ENCODE data around the gene P3H4. TPM values are rescaled to one million over a fixed set of nuclear protein-coding genes. Genes with fewer than 3 reads are reported as not detected.
"Not testable (repeated sequence)": the region's sequence is repeated elsewhere in the genome, so short reads cannot be mapped to it uniquely, and the experiment has no call there.

The P3H4 gene
- total RNA-seq, 2 donors from 2014 or later: 0.64 to 0.89 TPM

GRCh38 chr17:41829961-41830360, 18.2 kb upstream of the P3H4 start:
- H3K4me1 Mint-ChIP-seq; ATAC-seq (replicated peaks); H3K27me3 Mint-ChIP-seq; H3K4me3 Mint-ChIP-seq; H3K27ac Mint-ChIP-seq; H3K9me3 Mint-ChIP-seq: not testable (repeated sequence)
- H3K36me3 Mint-ChIP-seq (ENCODE audit: low read depth): peaks cover 84% of the 10 kb centered on the region

DNA sequence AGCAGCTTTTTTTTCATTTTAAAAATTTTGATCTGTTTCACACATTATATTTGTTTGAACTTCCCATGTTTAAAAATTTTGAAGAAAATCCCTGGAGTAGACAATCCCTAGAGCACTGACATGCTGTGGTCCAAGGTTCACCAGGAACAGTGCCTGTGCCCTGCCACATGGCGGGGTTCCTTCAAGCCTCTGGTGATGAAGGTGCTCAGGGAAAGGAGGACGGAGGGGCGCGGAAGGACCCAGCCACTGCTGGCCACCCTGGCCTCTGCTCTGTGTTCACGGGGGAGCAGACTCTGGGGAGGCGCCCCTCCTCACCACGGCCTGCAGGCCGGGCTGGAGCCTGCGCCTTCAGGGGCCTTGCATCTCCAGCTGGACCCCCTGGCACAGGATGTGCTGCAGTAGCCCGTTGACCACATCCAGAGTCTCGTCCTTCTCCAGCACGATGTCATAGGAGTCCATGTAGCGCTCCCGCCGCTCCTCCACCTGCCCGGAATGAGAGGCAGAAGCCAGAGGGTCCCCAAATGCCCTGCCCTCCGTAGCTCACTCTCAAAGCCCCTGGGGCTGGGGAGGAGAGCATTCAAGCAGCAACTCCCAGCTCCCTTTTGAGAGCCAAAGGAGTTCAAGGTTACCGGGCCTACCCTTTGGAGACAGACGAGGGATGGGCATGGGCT, 13.6 kb upstream of the P3H4 start:
- peaks cover 50% of the 10 kb centered on the region for H3K36me3 Mint-ChIP-seq (ENCODE audit: low read depth)
- H3K4me3 Mint-ChIP-seq: no peak overlapping the region
- no peak overlapping the region for H3K27ac Mint-ChIP-seq
- H3K4me1 Mint-ChIP-seq: no peaks in the 10 kb centered on the region
- no peaks in the 10 kb centered on the region for H3K9me3 Mint-ChIP-seq
- ATAC-seq (replicated peaks): no peak
- H3K27me3 Mint-ChIP-seq: no peaks in the 10 kb centered on the region

DNA sequence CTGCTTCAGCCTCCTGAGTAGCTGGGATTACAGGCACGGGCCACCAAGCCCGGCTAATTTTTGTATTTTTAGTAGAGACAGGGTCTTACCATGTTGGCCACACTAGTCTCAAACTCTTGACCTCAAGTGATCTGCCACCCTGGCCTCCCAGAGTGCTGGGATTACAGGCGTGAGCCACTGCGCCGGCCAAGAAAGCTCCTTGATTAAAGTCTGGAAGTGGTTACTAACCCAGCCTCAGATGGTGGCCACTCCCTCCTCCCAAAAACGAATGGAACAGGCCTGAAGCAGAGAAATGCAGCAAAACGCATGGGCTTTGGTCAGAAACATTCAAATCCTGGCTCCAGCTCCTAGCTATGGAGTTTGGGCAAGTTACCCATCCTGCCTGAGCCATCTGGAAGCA, 12.3 kb upstream of the P3H4 start:
- Mint-ChIP-seq H3K4me1 (no peaks in the 10 kb centered on the region), H3K9me3 (no peaks in the 10 kb centered on the region), H3K27ac (no peak overlapping the region), H3K36me3 (ENCODE audit: low read depth) (peaks cover 38% of the 10 kb centered on the region), H3K4me3 (no peak overlapping the region), H3K27me3 (no peaks in the 10 kb centered on the region)
- ATAC-seq (replicated peaks): no peak

DNA sequence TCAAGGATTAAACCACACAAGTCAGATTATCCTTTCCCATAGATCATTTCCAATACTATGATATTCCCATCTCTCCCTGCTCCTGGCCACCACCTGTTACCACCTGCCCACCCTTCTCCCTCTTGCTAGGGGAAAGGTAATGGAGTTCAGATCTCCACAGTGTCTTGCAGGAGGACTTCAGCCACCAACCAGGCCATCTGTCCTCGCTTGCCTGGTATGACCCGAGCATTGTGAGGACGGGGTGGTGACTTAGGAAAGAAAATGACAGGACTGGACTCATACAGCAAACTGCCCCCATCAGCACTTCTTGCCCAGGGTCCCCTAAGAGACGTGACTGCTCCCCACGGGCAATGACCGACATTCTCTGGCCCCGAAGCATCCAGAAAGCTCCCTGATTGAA, 11.8 kb upstream of the P3H4 start:
- no peaks in the 10 kb centered on the region for H3K9me3 Mint-ChIP-seq
- no peaks in the 10 kb centered on the region for H3K4me1 Mint-ChIP-seq
- no peak for ATAC-seq (replicated peaks)
- no peaks in the 10 kb centered on the region for H3K27me3 Mint-ChIP-seq
- H3K4me3 Mint-ChIP-seq: no peak overlapping the region
- H3K36me3 Mint-ChIP-seq (ENCODE audit: low read depth): peaks cover 34% of the 10 kb centered on the region
- H3K27ac Mint-ChIP-seq: no peak overlapping the region

DNA sequence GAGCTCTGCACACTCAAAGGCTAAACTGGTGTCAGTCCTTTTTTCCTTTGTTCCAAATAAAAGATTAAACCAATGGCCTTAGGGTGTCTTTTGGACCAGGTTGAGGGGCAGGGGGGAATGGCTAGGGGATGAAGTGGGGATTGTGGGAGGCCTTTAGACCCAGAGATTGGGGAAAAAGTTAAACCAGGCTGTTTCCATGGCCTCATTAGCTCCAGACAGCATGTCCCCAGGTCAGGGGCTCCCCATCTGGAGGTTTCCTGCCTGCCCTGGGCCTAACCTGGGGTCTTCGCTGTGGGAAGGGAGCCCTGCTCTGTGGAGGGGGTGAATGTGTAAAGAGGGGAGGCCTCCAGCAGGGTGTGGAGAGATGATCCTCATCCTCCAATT, 11.4 kb upstream of the P3H4 start:
- Mint-ChIP-seq H3K27ac (no peak overlapping the region), H3K27me3 (no peaks in the 10 kb centered on the region), H3K9me3 (no peaks in the 10 kb centered on the region), H3K4me1 (no peaks in the 10 kb centered on the region), H3K36me3 (ENCODE audit: low read depth) (peaks cover 32% of the 10 kb centered on the region), H3K4me3 (no peak overlapping the region)
- no peak for ATAC-seq (replicated peaks)

DNA sequence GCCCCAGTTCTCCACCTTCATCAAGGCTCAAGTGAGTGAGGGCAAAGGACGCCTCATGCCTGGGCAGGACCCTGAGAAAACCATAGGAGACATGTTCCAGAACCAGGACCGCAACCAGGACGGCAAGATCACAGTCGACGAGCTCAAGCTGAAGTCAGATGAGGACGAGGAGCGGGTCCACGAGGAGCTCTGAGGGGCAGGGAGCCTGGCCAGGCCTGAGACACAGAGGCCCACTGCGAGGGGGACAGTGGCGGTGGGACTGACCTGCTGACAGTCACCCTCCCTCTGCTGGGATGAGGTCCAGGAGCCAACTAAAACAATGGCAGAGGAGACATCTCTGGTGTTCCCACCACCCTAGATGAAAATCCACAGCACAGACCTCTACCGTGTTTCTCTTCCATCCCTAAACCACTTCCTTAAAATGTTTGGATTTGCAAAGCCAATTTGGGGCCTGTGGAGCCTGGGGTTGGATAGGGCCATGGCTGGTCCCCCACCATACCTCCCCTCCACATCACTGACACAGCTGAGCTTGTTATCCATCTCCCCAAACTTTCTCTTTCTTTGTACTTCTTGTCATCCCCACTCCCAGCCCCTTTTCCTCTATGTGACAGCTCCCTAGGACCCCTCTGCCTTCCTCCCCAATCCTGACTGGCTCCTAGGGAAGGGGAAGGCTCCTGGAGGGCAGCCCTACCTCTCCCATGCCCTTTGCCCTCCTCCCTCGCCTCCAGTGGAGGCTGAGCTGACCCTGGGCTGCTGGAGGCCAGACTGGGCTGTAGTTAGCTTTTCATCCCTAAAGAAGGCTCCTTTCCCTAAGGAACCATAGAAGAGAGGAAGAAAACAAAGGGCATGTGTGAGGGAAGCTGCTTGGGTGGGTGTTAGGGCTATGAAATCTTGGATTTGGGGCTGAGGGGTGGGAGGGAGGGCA, 10.7 kb upstream of the P3H4 start:
- H3K27me3 Mint-ChIP-seq: no peaks in the 10 kb centered on the region
- H3K27ac Mint-ChIP-seq: no peak overlapping the region
- no peak overlapping the region for H3K4me3 Mint-ChIP-seq
- H3K36me3 Mint-ChIP-seq (ENCODE audit: low read depth): peaks cover 25% of the 10 kb centered on the region
- no peaks in the 10 kb centered on the region for H3K4me1 Mint-ChIP-seq
- ATAC-seq (replicated peaks): no peak
- no peaks in the 10 kb centered on the region for H3K9me3 Mint-ChIP-seq

- Mint-ChIP-seq H3K36me3 (ENCODE audit: low read depth) (peaks cover 22% of the 10 kb centered on the region), H3K4me1 (no peaks in the 10 kb centered on the region), H3K9me3 (no peaks in the 10 kb centered on the region), H3K27me3 (no peaks in the 10 kb centered on the region), H3K4me3 (no peak overlapping the region), H3K27ac (no peak overlapping the region)
- no peak for ATAC-seq (replicated peaks)
Measured at GRCh38 chr17:41821776-41822175, 10.0 kb upstream of the P3H4 start.

DNA sequence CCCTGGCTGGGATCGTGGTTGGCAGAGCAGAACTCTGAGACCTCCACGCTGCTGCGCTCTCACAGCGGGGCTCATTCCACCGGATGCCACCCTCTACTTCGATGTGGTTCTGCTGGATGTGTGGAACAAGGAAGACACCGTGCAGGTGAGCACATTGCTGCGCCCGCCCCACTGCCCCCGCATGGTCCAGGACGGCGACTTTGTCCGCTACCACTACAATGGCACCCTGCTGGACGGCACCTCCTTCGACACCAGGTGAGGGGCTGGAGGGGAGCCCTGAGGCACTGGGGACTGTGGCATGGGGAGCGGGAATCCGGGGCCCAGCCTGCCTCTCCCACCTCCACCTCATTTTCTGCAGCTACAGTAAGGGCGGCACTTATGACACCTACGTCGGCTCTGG, 6.3 kb upstream of the P3H4 start:
- Mint-ChIP-seq H3K27me3 (no peaks in the 10 kb centered on the region), H3K4me3 (no peak overlapping the region), H3K36me3 (ENCODE audit: low read depth) (no peaks in the 10 kb centered on the region), H3K9me3 (no peaks in the 10 kb centered on the region), H3K4me1 (no peaks in the 10 kb centered on the region), H3K27ac (no peak overlapping the region)
- ATAC-seq (replicated peaks): no peak

DNA sequence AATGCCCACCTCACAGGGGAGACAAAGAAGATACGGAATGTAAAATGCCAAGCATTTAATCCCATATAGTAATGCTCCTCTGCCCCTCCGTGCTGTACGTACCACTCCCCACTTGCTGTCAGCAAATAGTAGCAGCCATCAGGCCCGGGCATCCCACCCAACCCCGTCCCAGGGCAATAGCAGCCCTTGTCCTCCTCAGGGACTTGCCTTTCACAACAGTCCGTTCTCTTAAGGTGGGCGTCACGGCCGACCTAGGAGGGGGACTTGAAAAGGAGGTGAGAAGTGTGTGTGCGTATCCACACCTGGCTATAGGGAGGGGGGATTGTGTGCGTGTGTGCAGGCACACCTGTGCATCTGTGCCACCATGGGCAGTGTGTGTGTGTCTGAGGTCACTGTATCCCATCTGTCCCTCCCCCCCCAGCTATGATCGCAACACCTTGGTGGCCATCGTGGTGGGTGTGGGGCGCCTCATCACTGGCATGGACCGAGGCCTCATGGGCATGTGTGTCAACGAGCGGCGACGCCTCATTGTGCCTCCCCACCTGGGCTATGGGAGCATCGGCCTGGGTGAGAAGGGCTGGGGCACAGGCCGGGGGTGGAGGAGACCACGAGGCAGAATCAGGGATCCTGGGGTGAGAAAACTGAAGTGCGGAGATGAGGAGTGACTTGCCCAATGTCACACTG, 5.0 kb upstream of the P3H4 start:
- H3K4me1 Mint-ChIP-seq: no peaks in the 10 kb centered on the region
- H3K27ac Mint-ChIP-seq: no peak overlapping the region
- no peak for ATAC-seq (replicated peaks)
- H3K9me3 Mint-ChIP-seq: no peaks in the 10 kb centered on the region
- H3K36me3 Mint-ChIP-seq (ENCODE audit: low read depth): no peaks in the 10 kb centered on the region
- no peak overlapping the region for H3K4me3 Mint-ChIP-seq
- H3K27me3 Mint-ChIP-seq: peaks cover 3% of the 10 kb centered on the region

DNA sequence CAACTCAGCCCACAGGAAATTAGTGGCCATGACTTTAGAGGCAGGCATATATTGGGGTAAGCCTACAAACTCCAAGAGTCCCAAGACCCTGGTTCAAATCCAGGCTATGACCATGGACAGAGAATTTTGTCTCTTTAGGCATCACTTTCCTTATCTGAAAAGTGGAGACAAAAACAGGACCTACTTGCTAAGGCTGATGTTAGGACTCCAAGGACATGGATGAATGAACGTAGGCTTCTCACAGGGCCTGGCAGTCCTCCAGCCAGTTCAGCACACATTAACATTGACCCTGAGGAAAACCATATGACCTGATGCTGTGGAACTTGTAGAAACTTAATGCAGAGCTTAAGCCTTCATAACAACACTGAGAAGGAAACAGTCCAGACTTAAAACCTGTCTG, 2.4 kb upstream of the P3H4 start:
- Mint-ChIP-seq H3K9me3 (no peaks in the 10 kb centered on the region), H3K36me3 (ENCODE audit: low read depth) (no peaks in the 10 kb centered on the region), H3K4me1 (peaks cover 6% of the 10 kb centered on the region), H3K27me3 (peaks cover 3% of the 10 kb centered on the region), H3K4me3 (no peak overlapping the region), H3K27ac (peak overlapping the region; percentile 28)
- ATAC-seq (replicated peaks): no peak

- H3K4me1 Mint-ChIP-seq: peaks cover 6% of the 10 kb centered on the region
- no peaks in the 10 kb centered on the region for H3K36me3 Mint-ChIP-seq (ENCODE audit: low read depth)
- peaks cover 3% of the 10 kb centered on the region for H3K27me3 Mint-ChIP-seq
- no peaks in the 10 kb centered on the region for H3K9me3 Mint-ChIP-seq
- H3K27ac Mint-ChIP-seq: peak overlapping the region; percentile 28
- H3K4me3 Mint-ChIP-seq: peak overlapping the region; percentile 85
- ATAC-seq (replicated peaks): no peak
Measured at GRCh38 chr17:41813699-41814124, 2.0 kb upstream of the P3H4 start.

- Mint-ChIP-seq H3K27ac (no peak overlapping the region), H3K36me3 (ENCODE audit: low read depth) (no peaks in the 10 kb centered on the region), H3K4me1 (peaks cover 6% of the 10 kb centered on the region)
Measured at GRCh38 chr17:41813152-41813680, 1.5 kb upstream of the P3H4 start.

DNA sequence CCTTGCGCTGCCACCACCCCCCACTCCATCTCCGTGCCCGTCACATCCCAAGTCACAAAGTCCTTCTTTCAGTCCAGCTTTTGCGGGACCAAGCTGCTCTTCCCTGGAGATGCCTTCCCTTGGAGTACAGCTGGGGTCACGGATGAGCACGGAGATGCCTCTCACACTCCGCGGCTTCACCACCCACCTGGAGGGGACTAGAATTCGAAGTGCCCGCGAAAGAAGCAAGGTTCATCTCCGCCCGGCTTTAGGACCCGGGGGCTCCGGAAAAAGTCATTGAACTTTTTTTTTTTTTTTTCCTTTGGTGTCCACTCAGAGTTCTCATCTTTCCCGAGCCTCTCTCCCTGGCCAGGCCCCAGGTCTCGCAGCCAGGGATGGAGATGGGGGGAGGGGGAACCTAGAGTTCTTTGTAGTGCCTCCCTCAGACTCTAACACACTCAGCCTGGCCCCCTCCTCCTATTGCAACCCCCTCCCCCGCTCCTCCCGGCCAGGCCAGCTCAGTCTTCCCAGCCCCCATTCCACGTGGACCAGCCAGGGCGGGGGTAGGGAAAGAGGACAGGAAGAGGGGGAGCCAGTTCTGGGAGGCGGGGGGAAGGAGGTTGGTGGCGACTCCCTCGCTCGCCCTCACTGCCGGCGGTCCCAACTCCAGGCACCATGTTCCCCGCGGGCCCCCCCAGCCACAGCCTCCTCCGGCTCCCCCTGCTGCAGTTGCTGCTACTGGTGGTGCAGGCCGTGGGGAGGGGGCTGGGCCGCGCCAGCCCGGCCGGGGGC, 817 bp upstream of the P3H4 start, which contains the start of gene FKBP10:
FKBP10 (plus strand) TSS at position 624 of the 771 bp plus-strand sequence; CDS start at position 655, 31 bp downstream.
- ATAC-seq (replicated peaks): no peak
- peaks cover 6% of the 10 kb centered on the region for H3K4me1 Mint-ChIP-seq
- peak within 1 kb of the TSS; percentile 85 for H3K4me3 Mint-ChIP-seq

More at GRCh38 chr17:41813152-41813680, 1.5 kb upstream of the P3H4 start:
- Mint-ChIP-seq H3K4me3 (peak overlapping the region; percentile 85), H3K9me3 (no peaks in the 10 kb centered on the region), H3K27me3 (peaks cover 3% of the 10 kb centered on the region)
- ATAC-seq (replicated peaks): no peak

More for the DNA sequence above, 817 bp upstream of the P3H4 start, which contains the start of gene FKBP10:
- Mint-ChIP-seq H3K27ac (peak within 1 kb of the TSS; percentile 73), H3K27me3 (peaks cover 3% of the 10 kb centered on the region), H3K9me3 (no peaks in the 10 kb centered on the region), H3K36me3 (ENCODE audit: low read depth) (no peaks in the 10 kb centered on the region)
